Kidney epithelial cell (primary cell): ENCODE measurements around the gene SHB. TPM values are rescaled to one million over a fixed set of nuclear protein-coding genes. Genes with fewer than 3 reads are reported as not detected.
A peak's percentile ranks its signal among the peaks of the same experiment; 100 is the strongest.

Source experiments
- DNase-seq: peaks from one replicate; pipeline ENCODE4 v3.0.0-alpha.2; 2010; ENCODE audit warnings: low read depth
- H3K27me3 ChIP-seq: 2 replicates; pipeline ENCODE4 v1.6.0; 2011; ENCODE audit warnings: low read length; ENCODE audit not compliant: control insufficient read depth, insufficient read depth
- H3K36me3 ChIP-seq: 2 replicates; pipeline ENCODE4 v1.5.1; 2011; ENCODE audit warnings: low read length; ENCODE audit not compliant: control insufficient read depth, insufficient read depth
- H3K4me3 ChIP-seq: 2 replicates; pipeline ENCODE4 v1.5.1; 2011; ENCODE audit warnings: low read depth, mild to moderate bottlenecking, control low read depth, low read length
- total RNA-seq: library from RNA; depleted of rRNA; stranded (reverse); fragments of >200 nt; gene quantifications from 2 replicates; pipeline ENCODE4 v1.2.3, GENCODE V29; 2015
- TF ChIP-seq, protein P1 (sequence below): IDR thresholded peaks from 2 replicates; pipeline ENCODE4 v1.5.1; 2011; ENCODE audit warnings: mild to moderate bottlenecking, moderate library complexity, low read length, control low read depth, inconsistent platforms; ENCODE audit not compliant: insufficient read depth, poor library complexity, severe bottlenecking

SHB gene
- total RNA-seq, 1 donor from 2014 or later, result 39.1 TPM

DNA sequence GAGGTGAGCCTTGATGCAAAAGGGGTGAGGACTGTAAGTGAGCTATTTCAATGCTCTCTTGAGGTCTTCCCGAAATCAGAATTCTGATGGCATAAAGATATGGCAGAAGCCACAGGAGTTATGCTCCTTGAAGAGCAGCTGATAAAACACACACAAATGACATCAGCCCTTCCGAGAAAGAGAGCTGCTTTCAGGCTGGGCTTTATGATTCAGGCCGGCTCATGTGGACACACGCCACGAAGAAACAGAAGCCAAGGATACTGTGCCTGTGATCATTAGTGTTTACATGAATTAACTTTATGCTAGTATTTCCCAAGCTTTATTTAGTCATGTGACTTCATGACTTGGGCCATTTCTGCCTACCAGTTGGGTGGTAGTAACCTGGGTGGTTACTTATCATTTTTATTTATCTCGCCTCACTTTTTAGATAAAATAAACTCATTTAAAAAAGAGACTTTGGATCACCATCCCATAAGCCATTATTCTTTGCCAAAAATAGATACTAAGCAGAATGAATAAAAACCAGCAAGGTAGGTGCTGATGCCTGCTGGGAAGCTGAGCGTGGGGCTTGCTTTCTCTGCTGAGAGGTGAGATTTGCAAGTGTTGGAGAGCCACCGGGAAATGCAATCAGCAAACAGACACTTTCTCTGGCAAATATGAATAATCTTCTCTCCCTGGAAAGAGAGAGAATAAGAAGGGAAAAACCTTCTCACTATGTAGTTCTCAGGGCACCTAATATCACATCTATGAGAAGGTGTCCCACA is 92.1 kb downstream of the SHB start:
- DNase-seq, result no peak

DNA sequence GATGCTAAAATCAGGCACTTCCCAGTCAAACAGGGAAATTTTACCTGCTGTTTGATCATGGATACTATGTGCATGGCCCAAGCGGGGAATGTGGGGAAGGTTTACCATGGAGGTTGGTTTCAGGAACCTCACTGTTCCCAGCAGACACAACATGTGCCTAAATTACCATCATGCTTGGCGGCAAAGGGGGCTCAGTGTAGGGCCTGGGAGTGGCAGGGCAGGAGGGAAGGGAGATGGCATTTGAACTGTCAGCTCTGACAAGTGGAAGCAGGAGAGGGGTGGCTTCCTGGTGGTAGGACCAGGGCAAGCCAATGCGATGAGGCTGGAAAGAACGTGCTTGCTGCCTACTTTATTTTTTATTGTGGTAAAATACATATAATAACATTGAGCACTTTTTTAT is 93.4 kb downstream of the SHB start:
- no peak for DNase-seq
- H3K4me3 ChIP-seq, result no peak overlapping the region
- H3K27me3 ChIP-seq, result no peaks in the 10 kb centered on the region
- H3K36me3 ChIP-seq, result peaks cover 2% of the 10 kb centered on the region
- TF ChIP-seq, protein P1, sequence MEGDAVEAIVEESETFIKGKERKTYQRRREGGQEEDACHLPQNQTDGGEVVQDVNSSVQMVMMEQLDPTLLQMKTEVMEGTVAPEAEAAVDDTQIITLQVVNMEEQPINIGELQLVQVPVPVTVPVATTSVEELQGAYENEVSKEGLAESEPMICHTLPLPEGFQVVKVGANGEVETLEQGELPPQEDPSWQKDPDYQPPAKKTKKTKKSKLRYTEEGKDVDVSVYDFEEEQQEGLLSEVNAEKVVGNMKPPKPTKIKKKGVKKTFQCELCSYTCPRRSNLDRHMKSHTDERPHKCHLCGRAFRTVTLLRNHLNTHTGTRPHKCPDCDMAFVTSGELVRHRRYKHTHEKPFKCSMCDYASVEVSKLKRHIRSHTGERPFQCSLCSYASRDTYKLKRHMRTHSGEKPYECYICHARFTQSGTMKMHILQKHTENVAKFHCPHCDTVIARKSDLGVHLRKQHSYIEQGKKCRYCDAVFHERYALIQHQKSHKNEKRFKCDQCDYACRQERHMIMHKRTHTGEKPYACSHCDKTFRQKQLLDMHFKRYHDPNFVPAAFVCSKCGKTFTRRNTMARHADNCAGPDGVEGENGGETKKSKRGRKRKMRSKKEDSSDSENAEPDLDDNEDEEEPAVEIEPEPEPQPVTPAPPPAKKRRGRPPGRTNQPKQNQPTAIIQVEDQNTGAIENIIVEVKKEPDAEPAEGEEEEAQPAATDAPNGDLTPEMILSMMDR, result no peak

More for the DNA sequence above, 92.1 kb downstream of the SHB start:
- TF ChIP-seq, protein P1, result no peak
- Histone ChIP-seq H3K4me3 (no peak overlapping the region), H3K27me3 (no peaks in the 10 kb centered on the region), H3K36me3 (peaks cover 2% of the 10 kb centered on the region)

- Histone ChIP-seq H3K4me3 (no peak overlapping the region), H3K36me3 (peaks cover 2% of the 10 kb centered on the region), H3K27me3 (no peaks in the 10 kb centered on the region)
- peak; percentile 68 for DNase-seq
- TF ChIP-seq, protein P1, result no peak
These were observed 94.4 kb downstream of the SHB start for GRCh38 chr9:37974506-37975173.

DNA sequence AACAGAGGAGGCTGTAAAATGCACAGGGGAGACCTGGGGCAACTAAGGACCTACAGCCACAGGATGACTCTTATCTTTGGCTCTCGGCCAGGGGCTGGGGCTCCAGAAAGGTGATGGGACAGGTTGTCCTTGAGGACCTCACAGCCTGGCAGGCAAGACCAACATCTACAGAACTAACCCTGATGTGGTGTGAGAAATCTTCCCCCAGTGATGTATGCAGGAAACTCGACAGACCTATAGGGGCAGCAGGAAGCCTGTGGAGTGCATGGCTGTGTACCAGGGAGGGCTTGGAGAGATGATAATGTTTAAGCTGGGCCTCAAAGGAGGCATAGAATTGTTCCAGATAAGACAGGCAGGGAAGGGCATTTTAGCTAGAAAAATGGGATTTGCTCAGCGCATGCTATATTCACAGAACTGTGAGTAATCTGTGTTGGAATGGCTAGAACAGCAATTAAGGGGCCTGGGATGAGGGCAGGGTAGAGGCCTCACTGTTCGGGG is 96.6 kb downstream of the SHB start:
- Histone ChIP-seq H3K36me3 (peaks cover 2% of the 10 kb centered on the region), H3K4me3 (no peak overlapping the region), H3K27me3 (no peaks in the 10 kb centered on the region)
- no peak for DNase-seq
- TF ChIP-seq, protein P1, result peak; percentile 27

GRCh38 chr9:37971691-37972090 is 97.3 kb downstream of the SHB start:
- no peak overlapping the region for H3K4me3 ChIP-seq
- TF ChIP-seq, protein P1, result no peak
- no peak for DNase-seq
- H3K36me3 ChIP-seq, result peaks cover 2% of the 10 kb centered on the region
- no peaks in the 10 kb centered on the region for H3K27me3 ChIP-seq

GRCh38 chr9:37971108-37971459 is 97.9 kb downstream of the SHB start:
- Histone ChIP-seq H3K27me3 (no peaks in the 10 kb centered on the region), H3K36me3 (peaks cover 2% of the 10 kb centered on the region), H3K4me3 (no peak overlapping the region)
- no peak for DNase-seq
- TF ChIP-seq, protein P1, result no peak
